ENCODE data around the gene PDS5A.
"Not testable (repeated sequence)": the region's sequence is repeated elsewhere in the genome, so short reads cannot be mapped to it uniquely, and the experiment has no call there.

Gene PDS5A

GRCh38 chr4:39908284-39908683, 69.4 kb downstream of the PDS5A start:
- DNase-seq = no peak

- no peak for DNase-seq
These were observed 72.1 kb downstream of the PDS5A start for GRCh38 chr4:39905656-39906055.

GRCh38 chr4:39905019-39905418, 72.7 kb downstream of the PDS5A start:
- peak in 1 of 51 donors; percentile 10 for DNase-seq

- DNase-seq = no peak
These were observed 76.7 kb downstream of the PDS5A start for GRCh38 chr4:39900966-39901365.

GRCh38 chr4:39899291-39899690, 78.4 kb downstream of the PDS5A start:
- no peak for DNase-seq

GRCh38 chr4:39898015-39898414, 79.7 kb downstream of the PDS5A start:
- DNase-seq = no peak

GRCh38 chr4:39893693-39894072, 84.0 kb downstream of the PDS5A start:
- DNase-seq = no peak

GRCh38 chr4:39892988-39893692, 84.6 kb downstream of the PDS5A start:
- no peak for DNase-seq

- DNase-seq = no peak
These were observed 88.5 kb downstream of the PDS5A start for GRCh38 chr4:39889226-39889625.

- no peak for DNase-seq
These were observed 89.2 kb downstream of the PDS5A start for GRCh38 chr4:39888541-39888940.

- DNase-seq = peak in 1 of 51 donors; percentile 11
These were observed 94.1 kb downstream of the PDS5A start for GRCh38 chr4:39883646-39884045.

- no peak for DNase-seq
These were observed 95.9 kb downstream of the PDS5A start for GRCh38 chr4:39881789-39882188.

- DNase-seq = no peak
These were observed 99.7 kb downstream of the PDS5A start for GRCh38 chr4:39877971-39878370.

- DNase-seq = no peak
These were observed 103.9 kb downstream of the PDS5A start for GRCh38 chr4:39873823-39874222.

- no peak for DNase-seq
These were observed 112.4 kb downstream of the PDS5A start for GRCh38 chr4:39865280-39865679.

GRCh38 chr4:39864391-39864790, 113.3 kb downstream of the PDS5A start:
- DNase-seq = no peak

- DNase-seq = no peak
These were observed 116.9 kb downstream of the PDS5A start for GRCh38 chr4:39860804-39861203.

- DNase-seq = no peak
These were observed 121.7 kb downstream of the PDS5A start for GRCh38 chr4:39855909-39856512.

- no peak for DNase-seq
These were observed 125.1 kb downstream of the PDS5A start for GRCh38 chr4:39852636-39853035.

- DNase-seq = no peak
These were observed 127.0 kb downstream of the PDS5A start for GRCh38 chr4:39850727-39851126.

GRCh38 chr4:39846705-39847104, 131.0 kb downstream of the PDS5A start:
- no peak for DNase-seq

- no peak for DNase-seq
These were observed 131.6 kb downstream of the PDS5A start for GRCh38 chr4:39846120-39846519.

- DNase-seq = no peak
These were observed 135.8 kb downstream of the PDS5A start for GRCh38 chr4:39841894-39842293.

GRCh38 chr4:39840516-39840915, 137.2 kb downstream of the PDS5A start:
- not testable (repeated sequence) for DNase-seq

All from hypothalamus (tissue), 51 donors.